Mammary epithelial cell (primary cell): ENCODE results near the gene TSPAN3.

Experiments
- EZH2 ChIP-seq: IDR thresholded peaks from 2 replicates; pipeline ENCODE4 v1.6.1; 2012; ENCODE audit warnings: low read length, inconsistent platforms, borderline replicate concordance
- TF ChIP-seq, protein P1 (sequence below), 2 donors: IDR thresholded peaks in 1 of 2; conservative IDR thresholded peaks in 1 of 2; 2 replicates each; pipeline ENCODE4 v1.5.1; 2011 to 2012; ENCODE audit warnings: inconsistent platforms in 2 of 2, low read length in 2 of 2, mild to moderate bottlenecking in 2 of 2, control low read depth in 1 of 2, low read depth in 1 of 2; ENCODE audit not compliant: insufficient read depth in 1 of 2; ENCODE audit errors: extremely low read depth in 1 of 2

DNA sequence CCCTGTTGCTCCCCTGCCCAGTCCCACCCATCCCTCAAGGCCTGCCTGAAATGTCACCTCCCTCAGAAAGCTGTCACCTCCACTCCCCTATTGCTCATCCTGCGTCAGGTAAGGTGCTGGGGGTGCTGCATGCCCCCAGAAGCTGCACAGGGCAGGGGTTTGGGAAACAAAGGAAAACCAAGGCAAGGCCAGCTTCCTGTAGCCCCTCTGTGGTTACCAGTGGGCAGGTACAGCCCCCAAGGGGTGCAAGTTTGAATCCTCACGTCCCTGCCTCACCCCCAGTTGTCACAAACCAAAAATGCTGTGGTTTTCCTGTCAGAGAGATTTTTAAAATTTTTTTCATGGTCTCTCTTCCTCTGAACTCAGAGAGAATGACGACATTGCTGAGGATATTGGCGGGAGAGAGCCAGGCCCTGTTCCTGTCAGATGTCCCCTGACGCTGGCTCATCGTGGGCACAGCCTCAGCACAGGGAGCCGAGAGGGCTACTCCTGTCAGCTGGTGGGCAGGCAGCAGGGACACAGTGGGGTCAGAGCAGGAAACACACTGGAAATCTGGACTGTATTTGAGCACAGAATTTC, 49.0 kb downstream of the TSPAN3 start:
- TF ChIP-seq, protein P1, sequence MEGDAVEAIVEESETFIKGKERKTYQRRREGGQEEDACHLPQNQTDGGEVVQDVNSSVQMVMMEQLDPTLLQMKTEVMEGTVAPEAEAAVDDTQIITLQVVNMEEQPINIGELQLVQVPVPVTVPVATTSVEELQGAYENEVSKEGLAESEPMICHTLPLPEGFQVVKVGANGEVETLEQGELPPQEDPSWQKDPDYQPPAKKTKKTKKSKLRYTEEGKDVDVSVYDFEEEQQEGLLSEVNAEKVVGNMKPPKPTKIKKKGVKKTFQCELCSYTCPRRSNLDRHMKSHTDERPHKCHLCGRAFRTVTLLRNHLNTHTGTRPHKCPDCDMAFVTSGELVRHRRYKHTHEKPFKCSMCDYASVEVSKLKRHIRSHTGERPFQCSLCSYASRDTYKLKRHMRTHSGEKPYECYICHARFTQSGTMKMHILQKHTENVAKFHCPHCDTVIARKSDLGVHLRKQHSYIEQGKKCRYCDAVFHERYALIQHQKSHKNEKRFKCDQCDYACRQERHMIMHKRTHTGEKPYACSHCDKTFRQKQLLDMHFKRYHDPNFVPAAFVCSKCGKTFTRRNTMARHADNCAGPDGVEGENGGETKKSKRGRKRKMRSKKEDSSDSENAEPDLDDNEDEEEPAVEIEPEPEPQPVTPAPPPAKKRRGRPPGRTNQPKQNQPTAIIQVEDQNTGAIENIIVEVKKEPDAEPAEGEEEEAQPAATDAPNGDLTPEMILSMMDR (conservative IDR thresholded peaks at IDR 0.05 in 1 of 2, IDR thresholded peaks at IDR 0.05 in 1 of 2; ENCODE audit: extremely low read depth in 1 of 2, insufficient read depth in 1 of 2, low read depth in 1 of 2, low read length in 2 of 2), result no peak
- TF ChIP-seq EZH2, result no peak
